ENCODE data around the gene CKAP2L. TPM values are rescaled to one million over a fixed set of nuclear protein-coding genes. Genes with fewer than 3 reads are reported as not detected.

CKAP2L gene
- total RNA-seq, 4 donors from 2014 or later, result 1.2 to 11.3 (median 2.0) TPM

DNA sequence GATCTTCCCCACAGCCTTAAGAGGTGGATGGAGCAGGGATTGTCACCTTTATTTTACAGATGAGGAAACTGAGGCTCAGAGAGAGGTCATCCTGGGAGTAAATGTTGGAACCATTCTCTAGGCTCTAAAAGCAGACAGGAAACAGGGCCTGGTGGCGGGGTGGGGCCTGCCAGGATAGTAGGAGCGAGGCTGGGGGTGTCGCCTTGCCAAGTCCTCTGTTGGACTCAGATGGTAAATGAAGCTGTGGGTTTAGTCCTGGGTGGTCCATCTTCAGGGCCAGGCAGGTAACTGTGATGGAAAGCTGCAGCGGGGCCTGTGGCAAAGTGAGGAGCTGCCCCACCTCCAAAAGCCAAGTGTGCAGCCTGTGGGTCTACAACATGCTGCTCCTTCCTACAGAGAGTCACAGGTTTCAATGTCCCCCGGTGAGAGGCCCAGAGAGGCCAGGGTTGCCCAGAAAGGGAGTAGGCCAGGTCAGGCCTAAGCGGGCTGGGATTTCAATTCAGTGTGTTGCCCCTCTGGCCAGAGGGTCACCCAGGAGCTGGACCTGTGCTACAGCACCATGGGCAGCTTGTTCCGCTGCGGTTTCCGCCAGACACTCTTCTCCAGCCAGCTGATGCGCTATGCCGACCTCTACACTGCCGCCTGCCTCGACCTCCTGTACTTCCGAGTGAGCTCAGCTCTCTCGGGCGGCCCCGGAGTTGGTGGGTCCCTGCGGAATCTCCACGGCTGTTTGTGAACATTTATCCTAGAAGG lies 37.0 kb downstream of the CKAP2L start:
- WGBS, 2 donors, result 87 to 90% methylated on average over 16 to 19 of the region's 19 CpGs
- no peak overlapping the region for H3K4me3 ChIP-seq (ENCODE audit: low read depth, poor library complexity, severe bottlenecking)
- TF ChIP-seq POLR2A (IDR thresholded peaks at IDR 0.05), result no peak
- TF ChIP-seq, protein P1, sequence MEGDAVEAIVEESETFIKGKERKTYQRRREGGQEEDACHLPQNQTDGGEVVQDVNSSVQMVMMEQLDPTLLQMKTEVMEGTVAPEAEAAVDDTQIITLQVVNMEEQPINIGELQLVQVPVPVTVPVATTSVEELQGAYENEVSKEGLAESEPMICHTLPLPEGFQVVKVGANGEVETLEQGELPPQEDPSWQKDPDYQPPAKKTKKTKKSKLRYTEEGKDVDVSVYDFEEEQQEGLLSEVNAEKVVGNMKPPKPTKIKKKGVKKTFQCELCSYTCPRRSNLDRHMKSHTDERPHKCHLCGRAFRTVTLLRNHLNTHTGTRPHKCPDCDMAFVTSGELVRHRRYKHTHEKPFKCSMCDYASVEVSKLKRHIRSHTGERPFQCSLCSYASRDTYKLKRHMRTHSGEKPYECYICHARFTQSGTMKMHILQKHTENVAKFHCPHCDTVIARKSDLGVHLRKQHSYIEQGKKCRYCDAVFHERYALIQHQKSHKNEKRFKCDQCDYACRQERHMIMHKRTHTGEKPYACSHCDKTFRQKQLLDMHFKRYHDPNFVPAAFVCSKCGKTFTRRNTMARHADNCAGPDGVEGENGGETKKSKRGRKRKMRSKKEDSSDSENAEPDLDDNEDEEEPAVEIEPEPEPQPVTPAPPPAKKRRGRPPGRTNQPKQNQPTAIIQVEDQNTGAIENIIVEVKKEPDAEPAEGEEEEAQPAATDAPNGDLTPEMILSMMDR (IDR thresholded peaks at IDR 0.05), result no peak
- no peak for DNase-seq (ENCODE audit: low spot score in 2 of 2)
- intact Hi-C loops (cut with DNase I; ENCODE audit: low total_unique reads), result loop anchor here (10.0 kb wide), 1 partner anchor 243 kb away; the partner anchor contains the start of gene TTL

DNA sequence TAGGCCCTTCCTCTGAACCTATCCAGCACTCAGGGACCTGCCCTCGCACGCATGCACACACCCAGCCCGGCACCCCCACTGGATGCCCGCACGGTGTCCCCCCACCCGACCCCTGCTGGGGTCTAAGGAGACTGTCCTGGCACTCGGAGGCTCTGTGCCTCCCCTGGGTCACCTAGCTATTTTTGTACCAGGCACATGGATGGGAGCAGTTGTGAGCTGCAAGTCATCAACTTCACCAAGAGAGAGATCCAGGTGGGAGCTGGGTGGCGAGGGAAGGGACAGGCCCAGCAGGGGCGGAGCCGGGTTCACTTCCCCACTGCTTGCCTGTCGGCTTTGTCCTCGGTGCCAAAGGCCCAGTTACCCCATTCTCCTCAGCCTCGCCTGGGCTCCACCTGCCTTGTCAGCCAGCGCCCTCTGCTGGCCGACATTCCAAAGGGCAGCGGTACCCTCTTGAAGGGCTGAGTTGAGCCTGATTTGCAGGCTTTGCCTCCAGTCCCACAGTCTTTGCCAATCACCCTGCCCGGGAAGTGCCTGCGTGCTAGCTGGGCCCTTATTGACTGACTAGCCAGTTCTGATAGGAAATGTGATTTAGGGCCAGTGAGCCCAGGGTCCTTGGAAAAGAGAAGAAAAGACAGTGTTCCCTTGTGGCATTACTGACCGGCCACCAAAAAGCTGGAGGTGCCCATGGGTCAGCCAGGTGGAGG lies 37.8 kb downstream of the CKAP2L start:
- H3K4me3 ChIP-seq (ENCODE audit: low read depth, poor library complexity, severe bottlenecking), result no peak overlapping the region
- TF ChIP-seq POLR2A (IDR thresholded peaks at IDR 0.05), result no peak
- TF ChIP-seq, protein P1 (IDR thresholded peaks at IDR 0.05), result peak in 1 of 3 donors; percentile 94
- intact Hi-C loops (cut with DNase I; ENCODE audit: low total_unique reads), result loop anchor here (10.0 kb wide), 1 partner anchor 242 kb away; the partner anchor contains the start of gene TTL
- 31 to 33% methylated on average over 16 to 17 of the region's 19 CpGs for WGBS, 2 donors
- DNase-seq (ENCODE audit: low spot score in 2 of 2), result peak; percentile 87 to 98

DNA sequence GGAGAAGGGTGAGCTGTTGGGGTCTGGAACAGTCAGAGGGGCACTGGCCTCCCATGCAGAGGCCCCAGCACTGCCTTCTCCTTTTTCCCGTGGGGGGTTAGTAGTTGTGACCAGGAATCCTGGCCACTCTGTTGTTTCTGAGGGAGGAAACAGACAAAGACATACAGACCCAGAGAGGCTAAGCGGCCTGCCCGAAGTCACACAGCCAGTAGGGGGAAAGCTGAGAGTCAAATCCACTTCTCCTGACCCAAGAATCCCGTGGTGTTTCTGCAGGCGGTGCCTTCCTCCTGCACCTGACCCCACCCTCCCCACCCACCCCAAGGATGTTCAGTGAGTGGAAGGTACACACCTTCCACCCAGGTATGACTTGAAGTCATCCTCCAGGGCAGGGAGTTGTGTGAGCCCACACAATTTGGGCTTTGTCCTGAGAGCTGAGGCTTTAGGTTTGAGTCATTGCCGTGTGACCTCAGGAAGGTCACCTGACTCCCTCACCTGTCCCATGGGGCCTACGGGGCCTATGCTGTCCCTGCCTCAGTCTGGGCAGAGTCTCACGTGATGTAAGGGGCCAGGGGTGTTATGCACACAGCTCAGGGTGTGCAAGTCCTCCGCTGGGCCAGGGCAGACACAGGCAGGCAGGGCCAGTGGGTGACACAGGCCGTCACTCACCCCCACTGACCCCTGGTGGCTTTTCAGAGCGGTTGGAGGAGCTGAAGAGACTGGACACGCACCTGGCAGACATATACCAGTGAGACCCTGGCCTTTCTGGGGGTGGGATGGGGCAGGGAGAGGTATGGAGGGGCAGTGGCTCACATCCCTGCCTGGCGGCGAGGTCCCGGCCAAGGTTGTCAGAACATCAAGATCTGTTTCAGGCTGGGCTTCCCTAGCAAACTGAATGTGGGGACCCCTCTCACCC lies 38.6 kb downstream of the CKAP2L start:
- 78 to 90% methylated on average over 7 to 15 of the region's 15 CpGs for WGBS, 2 donors
- intact Hi-C loops (cut with DNase I; ENCODE audit: low total_unique reads), result loop anchor here (2.0 to 10.0 kb wide), 2 partner anchors 127 to 241 kb away; partner anchors contain the start of gene TTL
- no peak overlapping the region for H3K4me3 ChIP-seq (ENCODE audit: low read depth, poor library complexity, severe bottlenecking)
- TF ChIP-seq, protein P1 (IDR thresholded peaks at IDR 0.05), result no peak
- no peak for TF ChIP-seq POLR2A (IDR thresholded peaks at IDR 0.05)
- DNase-seq (ENCODE audit: low spot score in 2 of 2), result no peak

GRCh38 chr2:112724591-112725525 lies 39.6 kb downstream of the CKAP2L start:
- 82 to 84% methylated on average over 15 to 21 of the region's 21 CpGs for WGBS, 2 donors
- no peak for TF ChIP-seq POLR2A (IDR thresholded peaks at IDR 0.05)
- TF ChIP-seq, protein P1 (IDR thresholded peaks at IDR 0.05), result no peak
- intact Hi-C loops (cut with DNase I; ENCODE audit: low total_unique reads), result loop anchor here (2.0 to 10.0 kb wide), 2 partner anchors 126 to 240 kb away; partner anchors contain the start of gene TTL
- no peak overlapping the region for H3K4me3 ChIP-seq (ENCODE audit: low read depth, poor library complexity, severe bottlenecking)
- DNase-seq (ENCODE audit: low spot score in 2 of 2), result no peak
